Pancreas (tissue), 10 donors: ENCODE data around the gene LENG8. TPM values are rescaled to one million over a fixed set of nuclear protein-coding genes. Genes with fewer than 3 reads are reported as not detected.
A peak's percentile ranks its signal among the peaks of the same experiment; 100 is the strongest.

Experiments
- ATAC-seq, 4 donors: fragments of 200-7000 bp; cut with Tn5 transposase; one replicate each; pipeline versions ENCODE4 v1.8.0 to v1.9.1; 2020; ENCODE audit warnings: mild to moderate bottlenecking in 4 of 4, moderate library complexity in 4 of 4
- DNase-seq, 6 donors: peaks; one replicate each; pipeline ENCODE4 v3.0.0-alpha.2; 2020
- FAIRE-seq: peaks from 2 replicates; lab custom pipeline; 2012; peaks lifted over from hg19 to GRCh38; lab: Jason Lieb, UNC
- H3K27ac ChIP-seq, 4 donors: fragments of 200-600 bp; sonication (generic); 1 replicate in 3 of 4; 2 replicates in 1 of 4; pipeline versions ENCODE4 v1.5.0 to v1.8.0; 2020
- H3K27me3 ChIP-seq, 4 donors: fragments of 200-600 bp; one replicate each; pipeline ENCODE4 v1.8.0; 2021
- H3K36me3 ChIP-seq, 3 donors: fragments of 200-600 bp; sonication (generic) in 1 of 3; one replicate each; pipeline versions ENCODE4 v1.5.0 to v1.8.0; 2020 to 2021
- H3K4me1 ChIP-seq, 3 donors: fragments of 200-600 bp; one replicate each; pipeline ENCODE4 v1.8.0; 2021
- H3K4me3 ChIP-seq, 4 donors: fragments of 200-600 bp; sonication (generic) in 2 of 4; one replicate each; pipeline versions ENCODE4 v1.5.0 to v1.8.0; 2020 to 2021
- H3K9me3 ChIP-seq, 4 donors: fragments of 200-600 bp; one replicate each; pipeline ENCODE4 v1.8.0; 2021
- CTCF ChIP-seq, 4 donors: fragments of 200-600 bp; sonication (generic) in 3 of 4; IDR thresholded peaks; one replicate each; pipeline versions ENCODE4 v1.5.0 to v1.8.0; 2021; ENCODE audit warnings: antibody characterized with exemption in 4 of 4
- whole genome bisulfite sequencing, 2 donors: extraction: QIAGEN DNeasy Blood & Tissue Kit; methylation state at CpG; one replicate each; pipeline ENCODE4 v1.1.7; 2013; 5-methylcytosine and 5-hydroxymethylcytosine counted together
- intact Hi-C, 3 donors: fragments of 100-400 bp; cut with DNase I; formaldehyde crosslinking; loops; one replicate each; pipeline versions ENCODE4 v1.11.1 to v1.14.2; 2022
- polyA plus RNA-seq, 2 donors: library from polyadenylated mRNA; stranded (reverse); fragments of 200-250 nt; gene quantifications; one replicate each; pipeline ENCODE4 v1.2.3, GENCODE V29; 2013
- total RNA-seq, 6 donors: library from RNA; stranded (reverse); fragmentation: NEBNext Ultra II Directional in 4 of 6; extraction: Animal tissue kit (Norgen Biotek cat#: 25700) in 4 of 6; gene quantifications; one replicate each; pipeline versions ENCODE4 v1.2.1 to v1.2.4, GENCODE V29; 2021 to 2023
- donor health status: healthy with polysubstance abuse.
- donor health status: DM: no; HTN: no; CAD: no; lungs with moderate emphysema.
- donor health status: DM: no; HTN: no; CAD: no.
- donor health status: control.
- donor health status: control.
- donor health status: Bipolar disorder and iron deficiency.
- donor health status: DM: yes; HTN: yes; CAD: no.
- donor health status: DM: no; HTN: no; CAD: no.
- donor health status: DM: no; HTN: no; CAD: no.
- donor health status: DM: yes; HTN: yes; CAD: no.

LENG8 gene
- total RNA-seq (100 to 1,000 TPM in 4 of 6 donors, 10 to 100 TPM in 2; 64.8 to 173 (median 129) TPM), polyA plus RNA-seq (100 to 1,000 TPM; 313 to 657 TPM)

GRCh38 chr19:54448774-54449700 lies at the start of gene LENG8:
Gene LENG8 (plus strand): TSS chr19:54449199. CDS start chr19:54451345, 2,146 bp downstream.
- peak within 1 kb of the TSS; percentile 59 to 94 (median 77) for H3K4me3 ChIP-seq
- intact Hi-C loops = no loop called here
- ATAC-seq (peak; percentile 88 to 95 (median 90)), DNase-seq (peak; percentile 95 to 100 (median 98)), FAIRE-seq (peak; percentile 73)
- 0 to 1% methylated on average over 52 to 96 of the region's 96 CpGs for WGBS, 2 donors
- TF ChIP-seq CTCF (IDR thresholded peaks at IDR 0.05) = no peak
- no peaks in the 10 kb centered on the region for H3K27me3 ChIP-seq
- peaks cover 18 to 39% (median 32%) of the 10 kb centered on the region in 3 donors for H3K4me1 ChIP-seq
- H3K36me3 ChIP-seq = peaks cover 4 to 23% (median 20%) of the 10 kb centered on the region in 3 donors
- H3K9me3 ChIP-seq = no peaks in the 10 kb centered on the region
- H3K27ac ChIP-seq = peak within 1 kb of the TSS; percentile 91 to 99 (median 96)

GRCh38 chr19:54400913-54401312 lies 48.1 kb upstream of the LENG8 start:
- 57 to 84% methylated on average over 6 of the region's 6 CpGs for WGBS, 2 donors
- DNase-seq (no peak), FAIRE-seq (no peak), ATAC-seq (no peak)
- H3K9me3 ChIP-seq = no peaks in the 10 kb centered on the region
- no peaks in the 10 kb centered on the region for H3K36me3 ChIP-seq
- no peak for TF ChIP-seq CTCF (IDR thresholded peaks at IDR 0.05)
- no peaks in the 10 kb centered on the region for H3K27me3 ChIP-seq
- H3K4me1 ChIP-seq = no peaks in the 10 kb centered on the region
- no peak overlapping the region for H3K4me3 ChIP-seq
- intact Hi-C loops = no loop called here
- H3K27ac ChIP-seq = no peak overlapping the region

- intact Hi-C loops = no loop called here
Observed at GRCh38 chr19:54403054-54403453, 45.9 kb upstream of the LENG8 start.

GRCh38 chr19:54405628-54406027 lies 43.4 kb upstream of the LENG8 start:
- H3K4me3 ChIP-seq = no peak overlapping the region
- no peaks in the 10 kb centered on the region for H3K27me3 ChIP-seq
- H3K27ac ChIP-seq = no peak overlapping the region
- H3K36me3 ChIP-seq = no peaks in the 10 kb centered on the region
- intact Hi-C loops = no loop called here
- H3K9me3 ChIP-seq = no peaks in the 10 kb centered on the region
- H3K4me1 ChIP-seq = no peaks in the 10 kb centered on the region
- DNase-seq (no peak), FAIRE-seq (no peak), ATAC-seq (no peak)
- TF ChIP-seq CTCF (IDR thresholded peaks at IDR 0.05) = no peak

More at GRCh38 chr19:54403054-54403453, 45.9 kb upstream of the LENG8 start:
- FAIRE-seq (no peak), ATAC-seq (no peak), DNase-seq (no peak)
- Histone ChIP-seq H3K4me1 (no peaks in the 10 kb centered on the region), H3K9me3 (no peaks in the 10 kb centered on the region), H3K36me3 (no peaks in the 10 kb centered on the region), H3K27ac (no peak overlapping the region), H3K27me3 (no peaks in the 10 kb centered on the region), H3K4me3 (no peak overlapping the region)
- WGBS, 2 donors = 81 to 93% methylated on average over 8 of the region's 8 CpGs
- no peak for TF ChIP-seq CTCF (IDR thresholded peaks at IDR 0.05)

GRCh38 chr19:54407780-54408179 lies 41.2 kb upstream of the LENG8 start:
- H3K27ac ChIP-seq = no peak overlapping the region
- no peak for TF ChIP-seq CTCF (IDR thresholded peaks at IDR 0.05)
- no peak overlapping the region for H3K4me3 ChIP-seq
- DNase-seq (no peak), FAIRE-seq (no peak), ATAC-seq (no peak)
- WGBS, 2 donors = 84 to 88% methylated on average over 7 of the region's 7 CpGs
- no peaks in the 10 kb centered on the region for H3K9me3 ChIP-seq
- no peaks in the 10 kb centered on the region for H3K36me3 ChIP-seq
- H3K4me1 ChIP-seq = no peaks in the 10 kb centered on the region
- intact Hi-C loops = no loop called here
- H3K27me3 ChIP-seq = no peaks in the 10 kb centered on the region
